NCI-H146 treated with DMSO at 0.1 percent for 48 hours (cell line): ENCODE results near the gene CTSD.

Experiments used
- DNase-seq: peaks from one replicate; lab custom pipeline; 2025; ENCODE audit not compliant: unreplicated experiment; lab: John Stamatoyannopoulos, UW

The CTSD gene

GRCh38 chr11:1782831-1783724 lies 19.4 kb upstream of the CTSD start:
- no peak for DNase-seq

GRCh38 chr11:1782031-1782590 lies 18.4 kb upstream of the CTSD start:
- DNase-seq, result no peak

GRCh38 chr11:1781593-1781975 lies 17.9 kb upstream of the CTSD start:
- no peak for DNase-seq

GRCh38 chr11:1780700-1781592 lies 17.2 kb upstream of the CTSD start:
- no peak for DNase-seq

GRCh38 chr11:1779806-1780699 lies 16.3 kb upstream of the CTSD start:
- DNase-seq, result no peak

GRCh38 chr11:1779034-1779805 lies 15.5 kb upstream of the CTSD start:
- no peak for DNase-seq

GRCh38 chr11:1778141-1778911 lies 14.6 kb upstream of the CTSD start:
- DNase-seq, result no peak

GRCh38 chr11:1777737-1778136 lies 14.0 kb upstream of the CTSD start:
- DNase-seq, result no peak

GRCh38 chr11:1776944-1777715 lies 13.4 kb upstream of the CTSD start:
- no peak for DNase-seq

GRCh38 chr11:1776331-1776851 lies 12.7 kb upstream of the CTSD start:
- no peak for DNase-seq

GRCh38 chr11:1774886-1775285 lies 11.2 kb upstream of the CTSD start:
- DNase-seq, result no peak

- no peak for DNase-seq
Observed at GRCh38 chr11:1773994-1774550, 10.3 kb upstream of the CTSD start.

- no peak for DNase-seq
Observed at GRCh38 chr11:1773131-1773993, 9.6 kb upstream of the CTSD start.

GRCh38 chr11:1772270-1773130 lies 8.8 kb upstream of the CTSD start:
- no peak for DNase-seq

- DNase-seq, result no peak
Observed at GRCh38 chr11:1771700-1772099, 8.0 kb upstream of the CTSD start.

GRCh38 chr11:1771273-1771672 lies 7.5 kb upstream of the CTSD start:
- no peak for DNase-seq
